ENCODE data around the gene SETD1A.

The SETD1A gene

GRCh38 chr16:30957456-30958174 is at the start of gene SETD1A:
SETD1A (plus strand) TSS chr16:30957754; CDS start chr16:30958732, 978 bp downstream.
- DNase-seq, result peak; percentile 92 to 97 (median 96)

- no peak for DNase-seq
These were observed 47.0 kb upstream of the SETD1A start for GRCh38 chr16:30910427-30911029.

GRCh38 chr16:30912794-30913412 is 44.7 kb upstream of the SETD1A start:
- DNase-seq, result no peak

GRCh38 chr16:30914830-30915229 is 42.7 kb upstream of the SETD1A start:
- DNase-seq, result no peak

- no peak for DNase-seq
These were observed 38.9 kb upstream of the SETD1A start for GRCh38 chr16:30918614-30919013.

GRCh38 chr16:30920891-30921290 is 36.7 kb upstream of the SETD1A start:
- no peak for DNase-seq

- DNase-seq, result no peak
These were observed 36.2 kb upstream of the SETD1A start for GRCh38 chr16:30921459-30921747.

- DNase-seq, result peak; percentile 68 to 83 (median 80)
These were observed 35.7 kb upstream of the SETD1A start for GRCh38 chr16:30921748-30922419.

GRCh38 chr16:30922420-30922959 is 35.1 kb upstream of the SETD1A start:
- peak; percentile 97 to 98 (median 98) for DNase-seq

- peak; percentile 76 to 91 (median 84) for DNase-seq
These were observed 34.5 kb upstream of the SETD1A start for GRCh38 chr16:30922960-30923535.

- DNase-seq, result peak in 1 of 4 experiments; percentile 12
These were observed 33.9 kb upstream of the SETD1A start, which contains the start of gene FBXL19 for GRCh38 chr16:30923554-30924075. FBXL19 (plus strand) TSS chr16:30923572; CDS start chr16:30925755, 2,183 bp downstream.

- DNase-seq, result no peak
These were observed 33.3 kb upstream of the SETD1A start for GRCh38 chr16:30924076-30924912.

- DNase-seq, result no peak
These were observed 32.5 kb upstream of the SETD1A start for GRCh38 chr16:30924913-30925631.

- DNase-seq, result no peak
These were observed 31.9 kb upstream of the SETD1A start for GRCh38 chr16:30925632-30925987.

GRCh38 chr16:30925995-30926811 is 31.4 kb upstream of the SETD1A start:
- DNase-seq, result no peak

- DNase-seq, result no peak
These were observed 30.4 kb upstream of the SETD1A start for GRCh38 chr16:30926937-30927788.

- no peak for DNase-seq
These were observed 29.7 kb upstream of the SETD1A start for GRCh38 chr16:30927789-30928378.

- no peak for DNase-seq
These were observed 29.2 kb upstream of the SETD1A start for GRCh38 chr16:30928390-30928789.

- DNase-seq, result no peak
These were observed 28.4 kb upstream of the SETD1A start for GRCh38 chr16:30929167-30929566.

Data from activated naive CD4-positive, alpha-beta T cell (primary cell).